ENCODE measurements around the gene TBC1D14.

DNA sequence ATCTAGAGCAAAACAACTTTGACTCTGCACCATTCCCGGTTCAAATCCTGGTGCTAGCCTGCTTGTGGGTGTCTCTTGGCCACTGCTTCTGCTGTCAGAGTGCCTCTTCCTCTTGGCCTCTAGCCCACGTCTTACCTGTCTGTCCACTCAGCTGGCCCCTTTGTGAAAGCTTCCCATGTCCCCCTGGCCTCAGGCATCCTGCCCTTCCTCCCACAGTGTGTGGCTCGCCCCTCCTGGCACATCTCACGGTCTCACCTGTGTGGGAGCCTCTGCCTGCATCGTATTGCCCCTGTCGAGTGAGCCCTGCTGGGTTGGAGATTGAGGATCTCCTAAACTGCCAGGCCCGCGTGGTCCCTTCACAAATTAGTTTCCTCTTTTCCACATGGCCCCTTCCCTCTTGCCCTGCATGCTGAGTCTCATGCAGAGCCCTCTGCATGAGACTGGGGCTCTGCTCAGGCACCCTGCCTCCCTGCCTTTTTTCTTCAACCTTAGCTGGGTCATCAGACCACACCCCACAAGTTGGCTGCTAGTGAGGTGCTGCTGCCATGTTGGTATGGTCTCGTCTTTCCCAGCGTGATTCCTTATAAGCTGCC, 79.8 kb downstream of the TBC1D14 start:
- TF ChIP-seq, protein P1, sequence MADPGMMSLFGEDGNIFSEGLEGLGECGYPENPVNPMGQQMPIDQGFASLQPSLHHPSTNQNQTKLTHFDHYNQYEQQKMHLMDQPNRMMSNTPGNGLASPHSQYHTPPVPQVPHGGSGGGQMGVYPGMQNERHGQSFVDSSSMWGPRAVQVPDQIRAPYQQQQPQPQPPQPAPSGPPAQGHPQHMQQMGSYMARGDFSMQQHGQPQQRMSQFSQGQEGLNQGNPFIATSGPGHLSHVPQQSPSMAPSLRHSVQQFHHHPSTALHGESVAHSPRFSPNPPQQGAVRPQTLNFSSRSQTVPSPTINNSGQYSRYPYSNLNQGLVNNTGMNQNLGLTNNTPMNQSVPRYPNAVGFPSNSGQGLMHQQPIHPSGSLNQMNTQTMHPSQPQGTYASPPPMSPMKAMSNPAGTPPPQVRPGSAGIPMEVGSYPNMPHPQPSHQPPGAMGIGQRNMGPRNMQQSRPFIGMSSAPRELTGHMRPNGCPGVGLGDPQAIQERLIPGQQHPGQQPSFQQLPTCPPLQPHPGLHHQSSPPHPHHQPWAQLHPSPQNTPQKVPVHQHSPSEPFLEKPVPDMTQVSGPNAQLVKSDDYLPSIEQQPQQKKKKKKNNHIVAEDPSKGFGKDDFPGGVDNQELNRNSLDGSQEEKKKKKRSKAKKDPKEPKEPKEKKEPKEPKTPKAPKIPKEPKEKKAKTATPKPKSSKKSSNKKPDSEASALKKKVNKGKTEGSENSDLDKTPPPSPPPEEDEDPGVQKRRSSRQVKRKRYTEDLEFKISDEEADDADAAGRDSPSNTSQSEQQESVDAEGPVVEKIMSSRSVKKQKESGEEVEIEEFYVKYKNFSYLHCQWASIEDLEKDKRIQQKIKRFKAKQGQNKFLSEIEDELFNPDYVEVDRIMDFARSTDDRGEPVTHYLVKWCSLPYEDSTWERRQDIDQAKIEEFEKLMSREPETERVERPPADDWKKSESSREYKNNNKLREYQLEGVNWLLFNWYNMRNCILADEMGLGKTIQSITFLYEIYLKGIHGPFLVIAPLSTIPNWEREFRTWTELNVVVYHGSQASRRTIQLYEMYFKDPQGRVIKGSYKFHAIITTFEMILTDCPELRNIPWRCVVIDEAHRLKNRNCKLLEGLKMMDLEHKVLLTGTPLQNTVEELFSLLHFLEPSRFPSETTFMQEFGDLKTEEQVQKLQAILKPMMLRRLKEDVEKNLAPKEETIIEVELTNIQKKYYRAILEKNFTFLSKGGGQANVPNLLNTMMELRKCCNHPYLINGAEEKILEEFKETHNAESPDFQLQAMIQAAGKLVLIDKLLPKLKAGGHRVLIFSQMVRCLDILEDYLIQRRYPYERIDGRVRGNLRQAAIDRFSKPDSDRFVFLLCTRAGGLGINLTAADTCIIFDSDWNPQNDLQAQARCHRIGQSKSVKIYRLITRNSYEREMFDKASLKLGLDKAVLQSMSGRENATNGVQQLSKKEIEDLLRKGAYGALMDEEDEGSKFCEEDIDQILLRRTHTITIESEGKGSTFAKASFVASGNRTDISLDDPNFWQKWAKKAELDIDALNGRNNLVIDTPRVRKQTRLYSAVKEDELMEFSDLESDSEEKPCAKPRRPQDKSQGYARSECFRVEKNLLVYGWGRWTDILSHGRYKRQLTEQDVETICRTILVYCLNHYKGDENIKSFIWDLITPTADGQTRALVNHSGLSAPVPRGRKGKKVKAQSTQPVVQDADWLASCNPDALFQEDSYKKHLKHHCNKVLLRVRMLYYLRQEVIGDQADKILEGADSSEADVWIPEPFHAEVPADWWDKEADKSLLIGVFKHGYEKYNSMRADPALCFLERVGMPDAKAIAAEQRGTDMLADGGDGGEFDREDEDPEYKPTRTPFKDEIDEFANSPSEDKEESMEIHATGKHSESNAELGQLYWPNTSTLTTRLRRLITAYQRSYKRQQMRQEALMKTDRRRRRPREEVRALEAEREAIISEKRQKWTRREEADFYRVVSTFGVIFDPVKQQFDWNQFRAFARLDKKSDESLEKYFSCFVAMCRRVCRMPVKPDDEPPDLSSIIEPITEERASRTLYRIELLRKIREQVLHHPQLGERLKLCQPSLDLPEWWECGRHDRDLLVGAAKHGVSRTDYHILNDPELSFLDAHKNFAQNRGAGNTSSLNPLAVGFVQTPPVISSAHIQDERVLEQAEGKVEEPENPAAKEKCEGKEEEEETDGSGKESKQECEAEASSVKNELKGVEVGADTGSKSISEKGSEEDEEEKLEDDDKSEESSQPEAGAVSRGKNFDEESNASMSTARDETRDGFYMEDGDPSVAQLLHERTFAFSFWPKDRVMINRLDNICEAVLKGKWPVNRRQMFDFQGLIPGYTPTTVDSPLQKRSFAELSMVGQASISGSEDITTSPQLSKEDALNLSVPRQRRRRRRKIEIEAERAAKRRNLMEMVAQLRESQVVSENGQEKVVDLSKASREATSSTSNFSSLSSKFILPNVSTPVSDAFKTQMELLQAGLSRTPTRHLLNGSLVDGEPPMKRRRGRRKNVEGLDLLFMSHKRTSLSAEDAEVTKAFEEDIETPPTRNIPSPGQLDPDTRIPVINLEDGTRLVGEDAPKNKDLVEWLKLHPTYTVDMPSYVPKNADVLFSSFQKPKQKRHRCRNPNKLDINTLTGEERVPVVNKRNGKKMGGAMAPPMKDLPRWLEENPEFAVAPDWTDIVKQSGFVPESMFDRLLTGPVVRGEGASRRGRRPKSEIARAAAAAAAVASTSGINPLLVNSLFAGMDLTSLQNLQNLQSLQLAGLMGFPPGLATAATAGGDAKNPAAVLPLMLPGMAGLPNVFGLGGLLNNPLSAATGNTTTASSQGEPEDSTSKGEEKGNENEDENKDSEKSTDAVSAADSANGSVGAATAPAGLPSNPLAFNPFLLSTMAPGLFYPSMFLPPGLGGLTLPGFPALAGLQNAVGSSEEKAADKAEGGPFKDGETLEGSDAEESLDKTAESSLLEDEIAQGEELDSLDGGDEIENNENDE (IDR thresholded peaks at IDR 0.05; ENCODE audit: low read depth, low read length) = no peak
- TF ChIP-seq POLR2A (conservative IDR thresholded peaks at IDR 0.05) (no peak), ZNF140 (CRISPR knock-in tag; IDR thresholded peaks at IDR 0.05) (no peak)
- TF ChIP-seq, protein P2, sequence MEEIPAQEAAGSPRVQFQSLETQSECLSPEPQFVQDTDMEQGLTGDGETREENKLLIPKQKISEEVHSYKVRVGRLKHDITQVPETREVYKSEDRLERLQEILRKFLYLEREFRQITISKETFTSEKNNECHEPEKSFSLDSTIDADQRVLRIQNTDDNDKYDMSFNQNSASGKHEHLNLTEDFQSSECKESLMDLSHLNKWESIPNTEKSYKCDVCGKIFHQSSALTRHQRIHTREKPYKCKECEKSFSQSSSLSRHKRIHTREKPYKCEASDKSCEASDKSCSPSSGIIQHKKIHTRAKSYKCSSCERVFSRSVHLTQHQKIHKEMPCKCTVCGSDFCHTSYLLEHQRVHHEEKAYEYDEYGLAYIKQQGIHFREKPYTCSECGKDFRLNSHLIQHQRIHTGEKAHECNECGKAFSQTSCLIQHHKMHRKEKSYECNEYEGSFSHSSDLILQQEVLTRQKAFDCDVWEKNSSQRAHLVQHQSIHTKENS (CRISPR knock-in tag; IDR thresholded peaks at IDR 0.05) = no peak

Data from K562 (cell line).